Thoracic aorta (tissue), 2 donors: ENCODE data around the gene AKAP6. TPM values are rescaled to one million over a fixed set of nuclear protein-coding genes. Genes with fewer than 3 reads are reported as not detected.

Source experiments
- ATAC-seq: fragments of 150-250 bp; one replicate; pipeline ENCODE4 v1.8.0; 2017; ENCODE audit warnings: low read depth; ENCODE audit not compliant: insufficient number of reproducible peaks, low FRiP score
- DNase-seq: peaks from one replicate; pipeline ENCODE4 v3.0.0-alpha.2; 2020; ENCODE audit warnings: low spot score
- H3K27ac ChIP-seq, 2 donors: fragments of 200-600 bp; sonication (generic); 1 replicate in 1 of 2; 2 replicates in 1 of 2; pipeline ENCODE4 v1.5.1; 2016; ENCODE audit warnings: mild to moderate bottlenecking in 2 of 2, moderate library complexity in 2 of 2
- H3K27me3 ChIP-seq: fragments of 200-600 bp; sonication (generic); replicated peaks from 2 replicates; pipeline ENCODE4 v1.6.0; 2016; ENCODE audit warnings: mild to moderate bottlenecking; ENCODE audit not compliant: insufficient read depth
- H3K36me3 ChIP-seq: fragments of 200-600 bp; sonication (generic); one replicate; pipeline ENCODE4 v1.5.1; 2016
- H3K4me1 ChIP-seq, 2 donors: fragments of 200-600 bp; sonication (generic); 1 replicate in 1 of 2; 2 replicates in 1 of 2; pipeline versions ENCODE4 v1.5.1 to v1.6.0; 2016; ENCODE audit warnings: low read depth in 2 of 2, mild to moderate bottlenecking in 1 of 2; ENCODE audit not compliant: control insufficient read depth in 1 of 2
- H3K4me3 ChIP-seq: fragments of 200-600 bp; sonication (generic); 2 replicates; pipeline ENCODE4 v1.5.1; 2016; ENCODE audit warnings: mild to moderate bottlenecking
- H3K9me3 ChIP-seq: fragments of 200-600 bp; sonication (generic); 2 replicates; pipeline ENCODE4 v1.5.1; 2016
- CTCF ChIP-seq: fragments of 200-600 bp; sonication (generic); IDR thresholded peaks from one replicate; pipeline ENCODE4 v1.5.1; 2019; ENCODE audit warnings: antibody characterized with exemption
- total RNA-seq, 2 donors: library from RNA; depleted of rRNA; stranded (reverse); fragments of >200 nt; gene quantifications; one replicate each; pipeline versions ENCODE4 v1.1.0 to v1.2.3, GENCODE V29; 2016

The AKAP6 gene
- total RNA-seq, 2 donors from 2014 or later = 78.9 to 104 TPM

- Histone ChIP-seq H3K4me3 (no peak overlapping the region), H3K36me3 (no peaks in the 10 kb centered on the region), H3K4me1 (peaks cover 5 to 6% of the 10 kb centered on the region in 2 donors), H3K9me3 (no peaks in the 10 kb centered on the region), H3K27ac (no peak overlapping the region), H3K27me3 (no peaks in the 10 kb centered on the region)
- no peak for TF ChIP-seq CTCF
- DNase-seq (no peak), ATAC-seq (no peak)
These were observed 83.4 kb downstream of the AKAP6 start for GRCh38 chr14:32412532-32412931.

GRCh38 chr14:32413967-32414640 is 85.0 kb downstream of the AKAP6 start:
- TF ChIP-seq CTCF = no peak
- H3K4me1 ChIP-seq = peaks cover 14 to 20% of the 10 kb centered on the region in 2 donors
- H3K27me3 ChIP-seq = no peaks in the 10 kb centered on the region
- H3K36me3 ChIP-seq = no peaks in the 10 kb centered on the region
- H3K9me3 ChIP-seq = no peaks in the 10 kb centered on the region
- no peak for ATAC-seq
- no peak overlapping the region for H3K27ac ChIP-seq
- DNase-seq = no peak
- no peak overlapping the region for H3K4me3 ChIP-seq

DNA sequence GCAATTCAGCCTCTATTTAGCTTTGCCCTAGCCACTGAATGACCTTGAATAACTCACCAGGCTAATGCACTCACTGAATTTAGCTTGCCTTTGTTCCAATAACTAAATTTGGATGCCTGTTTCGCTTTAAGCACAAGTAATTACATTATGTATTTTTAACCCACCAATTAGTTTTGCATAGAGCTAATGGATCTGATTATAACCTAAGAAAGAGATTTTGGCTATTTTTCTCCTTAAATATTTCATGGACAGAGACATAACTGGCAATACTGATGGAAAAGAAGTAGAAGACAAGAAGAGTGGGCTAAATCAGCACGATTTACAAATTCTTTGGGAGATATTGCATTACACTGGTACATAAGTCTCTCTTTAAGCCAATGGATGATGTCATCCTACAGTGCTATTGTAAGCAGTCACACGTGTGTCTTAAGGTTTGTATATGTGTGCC is 85.7 kb downstream of the AKAP6 start:
- ATAC-seq = no peak
- H3K27ac ChIP-seq = no peak overlapping the region

GRCh38 chr14:32417956-32418552 is 89.0 kb downstream of the AKAP6 start:
- H3K27me3 ChIP-seq = no peaks in the 10 kb centered on the region
- no peaks in the 10 kb centered on the region for H3K36me3 ChIP-seq
- ATAC-seq = no peak
- no peak overlapping the region for H3K4me3 ChIP-seq
- TF ChIP-seq CTCF = no peak
- peak overlapping the region; percentile 29 to 31 for H3K27ac ChIP-seq
- no peaks in the 10 kb centered on the region for H3K9me3 ChIP-seq
- peak; percentile 28 for DNase-seq
- peaks cover 14 to 20% of the 10 kb centered on the region in 2 donors for H3K4me1 ChIP-seq

More for the DNA sequence above, 85.7 kb downstream of the AKAP6 start:
- no peak for TF ChIP-seq CTCF
- peaks cover 14 to 20% of the 10 kb centered on the region in 2 donors for H3K4me1 ChIP-seq
- H3K4me3 ChIP-seq = no peak overlapping the region
- H3K27me3 ChIP-seq = no peaks in the 10 kb centered on the region
- DNase-seq = no peak
- no peaks in the 10 kb centered on the region for H3K9me3 ChIP-seq
- H3K36me3 ChIP-seq = no peaks in the 10 kb centered on the region

GRCh38 chr14:32419429-32419828 is 90.3 kb downstream of the AKAP6 start:
- TF ChIP-seq CTCF = no peak
- Histone ChIP-seq H3K36me3 (no peaks in the 10 kb centered on the region), H3K4me3 (no peak overlapping the region), H3K27ac (no peak overlapping the region), H3K27me3 (no peaks in the 10 kb centered on the region), H3K4me1 (peaks cover 14 to 16% of the 10 kb centered on the region in 2 donors), H3K9me3 (no peaks in the 10 kb centered on the region)
- DNase-seq (no peak), ATAC-seq (no peak)
